ENCODE results near the gene PDHA1. TPM values are rescaled to one million over a fixed set of nuclear protein-coding genes. Genes with fewer than 3 reads are reported as not detected.
A peak's percentile ranks its signal among the peaks of the same experiment; 100 is the strongest.

PDHA1 gene
- total and polyA plus RNA-seq, 4 donors: 93.7 to 125 (median 108) TPM

- ATAC-seq (ENCODE audit: insufficient read depth, low FRiP score) (no peak), DNase-seq (peak; percentile 41 to 73 (median 65))
- 30 to 50% methylated on average over 6 of the region's 6 CpGs for WGBS, 2 donors
- H3K27me3 ChIP-seq (ENCODE audit: control insufficient read depth in 3 of 3, insufficient read depth in 3 of 3, low read length in 2 of 3): peaks cover 0 to 4% (median 3%) of the 10 kb centered on the region in 3 donors
- H3K4me1 ChIP-seq (ENCODE audit: control insufficient read depth in 5 of 5, insufficient read depth in 5 of 5, low read length in 5 of 5): peaks cover 0 to 13% (median 3%) of the 10 kb centered on the region in 5 donors
- H3K9me3 ChIP-seq (ENCODE audit: control insufficient read depth in 4 of 4, insufficient read depth in 3 of 4, low read length in 3 of 4): no peaks in the 10 kb centered on the region
- no peak for TF ChIP-seq CTCF (IDR thresholded peaks at IDR 0.05; ENCODE audit: control extremely low read depth, extremely low read depth)
- H3K9ac ChIP-seq (ENCODE audit: insufficient read depth in 1 of 2, low read length in 2 of 2): peak overlapping the region in 1 of 2 donors; percentile 77
- peaks cover 0 to 1% (median 0%) of the 10 kb centered on the region in 4 donors for H3K36me3 ChIP-seq (ENCODE audit: control insufficient read depth in 4 of 4, insufficient read depth in 4 of 4, low read length in 4 of 4)
- H3K4me3 ChIP-seq: no peak overlapping the region
- peak overlapping the region in 1 of 2 donors; percentile 23 for H3K27ac ChIP-seq (ENCODE audit: low read depth in 1 of 2, low read length in 1 of 2)
Measured at GRCh38 chrX:19342331-19342906, 1.3 kb upstream of the PDHA1 start.

- ATAC-seq (ENCODE audit: insufficient read depth, low FRiP score): no peak
- Histone ChIP-seq H3K36me3 (ENCODE audit: control insufficient read depth in 4 of 4, insufficient read depth in 4 of 4, low read length in 4 of 4) (peaks cover 0 to 1% (median 0%) of the 10 kb centered on the region in 4 donors), H3K9ac (ENCODE audit: insufficient read depth in 1 of 2, low read length in 2 of 2) (peak overlapping the region in 1 of 2 donors; percentile 77), H3K4me1 (ENCODE audit: control insufficient read depth in 5 of 5, insufficient read depth in 5 of 5, low read length in 5 of 5) (peaks cover 0 to 13% (median 3%) of the 10 kb centered on the region in 5 donors), H3K27ac (ENCODE audit: low read depth in 1 of 2, low read length in 1 of 2) (peak overlapping the region; percentile 66 to 69), H3K4me3 (peak overlapping the region; percentile 36), H3K27me3 (ENCODE audit: control insufficient read depth in 3 of 3, insufficient read depth in 3 of 3, low read length in 2 of 3) (peaks cover 0 to 3% (median under 1%) of the 10 kb centered on the region in 3 donors), H3K9me3 (ENCODE audit: control insufficient read depth in 4 of 4, insufficient read depth in 3 of 4, low read length in 3 of 4) (no peaks in the 10 kb centered on the region)
- TF ChIP-seq CTCF (IDR thresholded peaks at IDR 0.05; ENCODE audit: control extremely low read depth, extremely low read depth): no peak
- 35 to 53% methylated on average over 11 of the region's 11 CpGs for WGBS, 2 donors
- peak in 2 of 3 donors; percentile 89 to 91 for DNase-seq
Measured at GRCh38 chrX:19343085-19343534, 617 bp upstream of the PDHA1 start.

- Histone ChIP-seq H3K36me3 (ENCODE audit: control insufficient read depth in 4 of 4, insufficient read depth in 4 of 4, low read length in 4 of 4) (peaks cover 0 to 1% (median under 1%) of the 10 kb centered on the region in 4 donors), H3K27ac (ENCODE audit: low read depth in 1 of 2, low read length in 1 of 2) (peak overlapping the region in 1 of 2 donors; percentile 95), H3K4me1 (ENCODE audit: control insufficient read depth in 5 of 5, insufficient read depth in 5 of 5, low read length in 5 of 5) (peaks cover 0 to 13% (median 3%) of the 10 kb centered on the region in 5 donors), H3K9me3 (ENCODE audit: control insufficient read depth in 4 of 4, insufficient read depth in 3 of 4, low read length in 3 of 4) (no peaks in the 10 kb centered on the region), H3K27me3 (ENCODE audit: control insufficient read depth in 3 of 3, insufficient read depth in 3 of 3, low read length in 2 of 3) (peaks cover 0 to 3% (median 0%) of the 10 kb centered on the region in 3 donors), H3K4me3 (peak overlapping the region; percentile 13), H3K9ac (ENCODE audit: insufficient read depth in 1 of 2, low read length in 2 of 2) (peak overlapping the region in 1 of 2 donors; percentile 61)
- no peak for TF ChIP-seq CTCF (IDR thresholded peaks at IDR 0.05; ENCODE audit: control extremely low read depth, extremely low read depth)
- DNase-seq (peak in 1 of 3 donors; percentile 20), ATAC-seq (ENCODE audit: insufficient read depth, low FRiP score) (no peak)
- 0 to 34% methylated on average over 10 of the region's 10 CpGs for WGBS, 2 donors
Measured at GRCh38 chrX:19344661-19345060, 934 bp downstream of the PDHA1 start.
